GM23338 (cell line): ENCODE data around the gene TNMD. TPM values are rescaled to one million over a fixed set of nuclear protein-coding genes. Genes with fewer than 3 reads are reported as not detected.

Experiments used
- ATAC-seq: fragments of 200-7000 bp; cut with Tn5 transposase; 3 replicates; pipeline ENCODE4 v1.9.1; 2020
- DNase-seq: peaks from one replicate; pipeline ENCODE4 v3.0.0-alpha.2; 2015; ENCODE audit warnings: low spot score
- H2AFZ ChIP-seq: fragments of 200-600 bp; sonication (generic); 2 replicates; pipeline ENCODE4 v1.8.0; 2016; ENCODE audit warnings: antibody characterized with exemption, mild to moderate bottlenecking, moderate library complexity
- H3F3A ChIP-seq: fragments of 200-600 bp; sonication (generic); replicated peaks from 2 replicates; pipeline ENCODE4 v1.8.0; 2017; ENCODE audit warnings: antibody characterized with exemption, mixed run types, low read depth
- H3K27ac ChIP-seq: fragments of 200-600 bp; sonication (generic); 2 replicates; pipeline ENCODE4 v1.6.1; 2016; ENCODE audit warnings: low read depth
- H3K27me3 ChIP-seq: fragments of 200-600 bp; sonication (generic); 2 replicates; pipeline ENCODE4 v1.8.0; 2016; ENCODE audit warnings: mild to moderate bottlenecking, mixed run types, moderate library complexity; ENCODE audit not compliant: insufficient read depth
- H3K36me3 ChIP-seq: fragments of 200-600 bp; sonication (generic); 2 replicates; pipeline ENCODE4 v1.8.0; 2016; ENCODE audit warnings: mild to moderate bottlenecking; ENCODE audit not compliant: insufficient read depth
- H3K4me1 ChIP-seq: fragments of 200-600 bp; sonication (generic); 2 replicates; pipeline ENCODE4 v1.8.0; 2016; ENCODE audit warnings: mild to moderate bottlenecking, moderate library complexity; ENCODE audit not compliant: insufficient read depth
- H3K4me2 ChIP-seq: fragments of 200-600 bp; sonication (generic); 2 replicates; pipeline ENCODE4 v1.7.1; 2017; ENCODE audit warnings: mixed run types
- H3K4me3 ChIP-seq: fragments of 200-600 bp; sonication (generic); 2 replicates; pipeline ENCODE4 v1.6.1; 2016; ENCODE audit warnings: mixed run types
- H3K79me2 ChIP-seq: fragments of 200-600 bp; sonication (generic); replicated peaks from 2 replicates; pipeline ENCODE4 v1.8.0; 2017; ENCODE audit warnings: mild to moderate bottlenecking; ENCODE audit not compliant: insufficient read depth
- H3K9me2 ChIP-seq: fragments of 200-600 bp; sonication (generic); 2 replicates; pipeline ENCODE4 v1.8.0; 2017; ENCODE audit not compliant: insufficient read depth
- H4K20me1 ChIP-seq: fragments of 200-600 bp; sonication (generic); replicated peaks from 2 replicates; pipeline ENCODE4 v1.8.0; 2017; ENCODE audit warnings: mild to moderate bottlenecking; ENCODE audit not compliant: insufficient read depth
- H3K27ac Mint-ChIP-seq: 2 replicates; pipeline ENCODE4 v1.8.0; 2020; ENCODE audit warnings: inconsistent platforms, mild to moderate bottlenecking, moderate library complexity, mixed read lengths
- H3K27me3 Mint-ChIP-seq: 3 replicates; pipeline ENCODE4 v1.8.0; 2022; ENCODE audit warnings: low read depth, mild to moderate bottlenecking, moderate library complexity, mixed read lengths, inconsistent platforms; ENCODE audit not compliant: insufficient read depth, poor library complexity
- H3K36me3 Mint-ChIP-seq: 3 replicates; pipeline ENCODE4 v1.8.0; 2021; ENCODE audit warnings: low read depth, mild to moderate bottlenecking, inconsistent platforms, moderate library complexity, mixed read lengths
- H3K4me1 Mint-ChIP-seq: 3 replicates; pipeline ENCODE4 v1.8.0; 2020; ENCODE audit warnings: mild to moderate bottlenecking, inconsistent platforms, mixed read lengths
- H3K4me3 Mint-ChIP-seq: 3 replicates; pipeline ENCODE4 v1.8.0; 2021; ENCODE audit warnings: moderate library complexity, mild to moderate bottlenecking, inconsistent platforms, mixed read lengths
- H3K9me3 Mint-ChIP-seq: 3 replicates; pipeline ENCODE4 v1.8.0; 2020; ENCODE audit warnings: moderate library complexity, mild to moderate bottlenecking, inconsistent platforms, mixed read lengths
- CREB1 ChIP-seq: fragments of 250-450 bp; sonication (Bioruptor Pico); IDR thresholded peaks from 2 replicates; pipeline ENCODE4 v1.5.0; 2020; ENCODE audit warnings: low read depth, mild to moderate bottlenecking, moderate library complexity
- EZH2 ChIP-seq: fragments of 200-600 bp; sonication (generic); IDR thresholded peaks from one replicate; pipeline ENCODE4 v1.8.0; 2017; ENCODE audit warnings: antibody characterized with exemption, mild to moderate bottlenecking, low read depth; ENCODE audit not compliant: unreplicated experiment
- EZH2phosphoT487 ChIP-seq: fragments of 200-600 bp; sonication (generic); IDR thresholded peaks from one replicate; pipeline ENCODE4 v1.8.1; 2018; ENCODE audit warnings: antibody characterized with exemption; ENCODE audit not compliant: unreplicated experiment
- JUNB ChIP-seq: IDR thresholded peaks from one replicate; pipeline ENCODE4 v1.6.1; 2016; ENCODE audit warnings: antibody characterized with exemption; ENCODE audit not compliant: unreplicated experiment
- NANOG ChIP-seq: IDR thresholded peaks from 2 replicates; pipeline ENCODE4 v1.6.1; 2016; ENCODE audit warnings: antibody characterized with exemption, borderline replicate concordance
- POLR2AphosphoS5 ChIP-seq: IDR thresholded peaks from 2 replicates; pipeline ENCODE4 v1.6.1; 2016; ENCODE audit warnings: antibody characterized with exemption, low read depth
- STAT1 ChIP-seq: IDR thresholded peaks from one replicate; pipeline ENCODE4 v1.6.1; 2016; ENCODE audit warnings: antibody characterized with exemption; ENCODE audit not compliant: unreplicated experiment
- ZNF114 ChIP-seq: fragments of 250-450 bp; sonication (Bioruptor Pico); IDR thresholded peaks from 2 replicates; pipeline ENCODE4 v1.5.0; 2020; ENCODE audit warnings: mild to moderate bottlenecking, moderate library complexity
- ZNF331 ChIP-seq: fragments of 250-450 bp; sonication (Bioruptor Pico); IDR thresholded peaks from 2 replicates; pipeline ENCODE4 v1.5.0; 2020; ENCODE audit warnings: low read depth, mild to moderate bottlenecking, moderate library complexity
- polyA plus RNA-seq: library from polyadenylated mRNA; unstranded; fragments of >200 nt; fragmentation: Nextera tagmentation; extraction: Ambion mirVana; gene quantifications from 2 replicates; pipeline ENCODE4 v1.2.1, GENCODE V29; 2016
- total RNA-seq: library from RNA; depleted of rRNA; stranded (reverse); fragments of >200 nt; shearing (Covaris generic); gene quantifications from 2 replicates; pipeline ENCODE4 v1.2.3, GENCODE V29; 2014
- TF ChIP-seq, protein P1 (sequence below): fragments of 250-450 bp; sonication (Bioruptor Pico); IDR thresholded peaks from 2 replicates; pipeline ENCODE4 v1.5.0; 2020; ENCODE audit warnings: mild to moderate bottlenecking, moderate library complexity
- TF ChIP-seq, protein P2 (sequence below): IDR thresholded peaks from 2 replicates; pipeline ENCODE4 v1.6.1; 2016; ENCODE audit warnings: antibody characterized with exemption
- TF ChIP-seq, protein P3 (sequence below), 2 experiments: fragments of 200-600 bp in 1 of 2; sonication (generic) in 1 of 2; conservative IDR thresholded peaks; 2 replicates each; pipeline versions ENCODE4 v1.5.1 to v1.6.1; 2016 to 2017; ENCODE audit warnings: antibody characterized with exemption in 2 of 2, low read depth in 2 of 2, mild to moderate bottlenecking in 2 of 2, moderate library complexity in 1 of 2
- TF ChIP-seq, protein P4 (sequence below): IDR thresholded peaks from one replicate; pipeline ENCODE4 v1.6.1; 2018; ENCODE audit warnings: antibody characterized with exemption; ENCODE audit not compliant: unreplicated experiment

TNMD gene
- total and polyA plus RNA-seq, 2 experiments from 2014 or later, result 4.4 to 4.8 TPM

DNA sequence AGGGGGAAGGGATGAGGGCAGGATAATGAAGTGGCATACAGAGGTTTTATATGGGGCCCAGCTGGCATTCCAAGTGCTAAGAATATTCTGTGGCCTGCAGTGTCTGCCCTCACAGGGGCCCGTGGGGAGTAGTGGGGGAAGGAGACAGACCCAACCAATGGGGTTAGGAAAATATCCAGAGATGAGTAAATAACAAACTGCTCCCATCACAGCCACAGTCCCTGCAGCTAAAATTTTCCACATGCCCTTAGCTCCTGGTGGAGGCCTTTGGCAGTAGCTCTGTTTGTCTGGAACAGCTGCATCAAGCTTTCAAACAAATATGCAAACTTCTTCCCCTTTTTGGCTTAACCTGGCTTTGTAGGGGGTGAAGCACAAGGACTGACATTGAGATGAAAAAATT is 62.4 kb downstream of the TNMD start:
- H3K36me3 Mint-ChIP-seq, result no peaks in the 10 kb centered on the region
- Histone ChIP-seq H3K27ac (no peak overlapping the region), H3K79me2 (no peaks in the 10 kb centered on the region), H3F3A (no peaks in the 10 kb centered on the region), H4K20me1 (no peaks in the 10 kb centered on the region), H3K36me3 (no peaks in the 10 kb centered on the region), H3K4me1 (peaks cover 5% of the 10 kb centered on the region), H2AFZ (no peak overlapping the region), H3K27me3 (no peaks in the 10 kb centered on the region), H3K4me3 (no peak overlapping the region), H3K9me2 (no peaks in the 10 kb centered on the region), H3K4me2 (no peak overlapping the region)
- no peak overlapping the region for H3K4me3 Mint-ChIP-seq
- ATAC-seq (no peak), DNase-seq (no peak)
- peaks cover 2% of the 10 kb centered on the region for H3K27me3 Mint-ChIP-seq
- peaks cover 19% of the 10 kb centered on the region for H3K4me1 Mint-ChIP-seq
- H3K9me3 Mint-ChIP-seq, result no peaks in the 10 kb centered on the region
- H3K27ac Mint-ChIP-seq, result no peak overlapping the region
- TF ChIP-seq, protein P1, sequence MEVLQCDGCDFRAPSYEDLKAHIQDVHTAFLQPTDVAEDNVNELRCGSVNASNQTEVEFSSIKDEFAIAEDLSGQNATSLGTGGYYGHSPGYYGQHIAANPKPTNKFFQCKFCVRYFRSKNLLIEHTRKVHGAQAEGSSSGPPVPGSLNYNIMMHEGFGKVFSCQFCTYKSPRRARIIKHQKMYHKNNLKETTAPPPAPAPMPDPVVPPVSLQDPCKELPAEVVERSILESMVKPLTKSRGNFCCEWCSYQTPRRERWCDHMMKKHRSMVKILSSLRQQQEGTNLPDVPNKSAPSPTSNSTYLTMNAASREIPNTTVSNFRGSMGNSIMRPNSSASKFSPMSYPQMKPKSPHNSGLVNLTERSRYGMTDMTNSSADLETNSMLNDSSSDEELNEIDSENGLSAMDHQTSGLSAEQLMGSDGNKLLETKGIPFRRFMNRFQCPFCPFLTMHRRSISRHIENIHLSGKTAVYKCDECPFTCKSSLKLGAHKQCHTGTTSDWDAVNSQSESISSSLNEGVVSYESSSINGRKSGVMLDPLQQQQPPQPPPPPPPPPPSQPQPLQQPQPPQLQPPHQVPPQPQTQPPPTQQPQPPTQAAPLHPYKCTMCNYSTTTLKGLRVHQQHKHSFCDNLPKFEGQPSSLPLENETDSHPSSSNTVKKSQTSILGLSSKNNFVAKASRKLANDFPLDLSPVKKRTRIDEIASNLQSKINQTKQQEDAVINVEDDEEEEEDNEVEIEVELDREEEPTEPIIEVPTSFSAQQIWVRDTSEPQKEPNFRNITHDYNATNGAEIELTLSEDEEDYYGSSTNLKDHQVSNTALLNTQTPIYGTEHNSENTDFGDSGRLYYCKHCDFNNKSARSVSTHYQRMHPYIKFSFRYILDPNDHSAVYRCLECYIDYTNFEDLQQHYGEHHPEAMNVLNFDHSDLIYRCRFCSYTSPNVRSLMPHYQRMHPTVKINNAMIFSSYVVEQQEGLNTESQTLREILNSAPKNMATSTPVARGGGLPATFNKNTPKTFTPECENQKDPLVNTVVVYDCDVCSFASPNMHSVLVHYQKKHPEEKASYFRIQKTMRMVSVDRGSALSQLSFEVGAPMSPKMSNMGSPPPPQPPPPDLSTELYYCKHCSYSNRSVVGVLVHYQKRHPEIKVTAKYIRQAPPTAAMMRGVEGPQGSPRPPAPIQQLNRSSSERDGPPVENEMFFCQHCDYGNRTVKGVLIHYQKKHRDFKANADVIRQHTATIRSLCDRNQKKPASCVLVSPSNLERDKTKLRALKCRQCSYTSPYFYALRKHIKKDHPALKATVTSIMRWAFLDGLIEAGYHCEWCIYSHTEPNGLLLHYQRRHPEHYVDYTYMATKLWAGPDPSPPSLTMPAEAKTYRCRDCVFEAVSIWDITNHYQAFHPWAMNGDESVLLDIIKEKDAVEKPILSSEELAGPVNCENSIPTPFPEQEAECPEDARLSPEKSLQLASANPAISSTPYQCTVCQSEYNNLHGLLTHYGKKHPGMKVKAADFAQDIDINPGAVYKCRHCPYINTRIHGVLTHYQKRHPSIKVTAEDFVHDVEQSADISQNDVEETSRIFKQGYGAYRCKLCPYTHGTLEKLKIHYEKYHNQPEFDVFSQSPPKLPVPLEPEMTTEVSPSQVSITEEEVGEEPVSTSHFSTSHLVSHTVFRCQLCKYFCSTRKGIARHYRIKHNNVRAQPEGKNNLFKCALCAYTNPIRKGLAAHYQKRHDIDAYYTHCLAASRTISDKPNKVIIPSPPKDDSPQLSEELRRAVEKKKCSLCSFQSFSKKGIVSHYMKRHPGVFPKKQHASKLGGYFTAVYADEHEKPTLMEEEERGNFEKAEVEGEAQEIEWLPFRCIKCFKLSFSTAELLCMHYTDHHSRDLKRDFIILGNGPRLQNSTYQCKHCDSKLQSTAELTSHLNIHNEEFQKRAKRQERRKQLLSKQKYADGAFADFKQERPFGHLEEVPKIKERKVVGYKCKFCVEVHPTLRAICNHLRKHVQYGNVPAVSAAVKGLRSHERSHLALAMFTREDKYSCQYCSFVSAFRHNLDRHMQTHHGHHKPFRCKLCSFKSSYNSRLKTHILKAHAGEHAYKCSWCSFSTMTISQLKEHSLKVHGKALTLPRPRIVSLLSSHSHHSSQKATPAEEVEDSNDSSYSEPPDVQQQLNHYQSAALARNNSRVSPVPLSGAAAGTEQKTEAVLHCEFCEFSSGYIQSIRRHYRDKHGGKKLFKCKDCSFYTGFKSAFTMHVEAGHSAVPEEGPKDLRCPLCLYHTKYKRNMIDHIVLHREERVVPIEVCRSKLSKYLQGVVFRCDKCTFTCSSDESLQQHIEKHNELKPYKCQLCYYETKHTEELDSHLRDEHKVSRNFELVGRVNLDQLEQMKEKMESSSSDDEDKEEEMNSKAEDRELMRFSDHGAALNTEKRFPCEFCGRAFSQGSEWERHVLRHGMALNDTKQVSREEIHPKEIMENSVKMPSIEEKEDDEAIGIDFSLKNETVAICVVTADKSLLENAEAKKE (CRISPR knock-in tag), result no peak
- TF ChIP-seq POLR2AphosphoS5, result no peak
- TF ChIP-seq STAT1, result no peak
- no peak for TF ChIP-seq JUNB
- TF ChIP-seq NANOG, result no peak
- TF ChIP-seq, protein P2, sequence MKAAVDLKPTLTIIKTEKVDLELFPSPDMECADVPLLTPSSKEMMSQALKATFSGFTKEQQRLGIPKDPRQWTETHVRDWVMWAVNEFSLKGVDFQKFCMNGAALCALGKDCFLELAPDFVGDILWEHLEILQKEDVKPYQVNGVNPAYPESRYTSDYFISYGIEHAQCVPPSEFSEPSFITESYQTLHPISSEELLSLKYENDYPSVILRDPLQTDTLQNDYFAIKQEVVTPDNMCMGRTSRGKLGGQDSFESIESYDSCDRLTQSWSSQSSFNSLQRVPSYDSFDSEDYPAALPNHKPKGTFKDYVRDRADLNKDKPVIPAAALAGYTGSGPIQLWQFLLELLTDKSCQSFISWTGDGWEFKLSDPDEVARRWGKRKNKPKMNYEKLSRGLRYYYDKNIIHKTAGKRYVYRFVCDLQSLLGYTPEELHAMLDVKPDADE, result no peak
- TF ChIP-seq EZH2phosphoT487, result no peak
- TF ChIP-seq ZNF331, result no peak
- TF ChIP-seq CREB1, result no peak
- no peak for TF ChIP-seq ZNF114 (CRISPR knock-in tag)
- TF ChIP-seq, protein P3, sequence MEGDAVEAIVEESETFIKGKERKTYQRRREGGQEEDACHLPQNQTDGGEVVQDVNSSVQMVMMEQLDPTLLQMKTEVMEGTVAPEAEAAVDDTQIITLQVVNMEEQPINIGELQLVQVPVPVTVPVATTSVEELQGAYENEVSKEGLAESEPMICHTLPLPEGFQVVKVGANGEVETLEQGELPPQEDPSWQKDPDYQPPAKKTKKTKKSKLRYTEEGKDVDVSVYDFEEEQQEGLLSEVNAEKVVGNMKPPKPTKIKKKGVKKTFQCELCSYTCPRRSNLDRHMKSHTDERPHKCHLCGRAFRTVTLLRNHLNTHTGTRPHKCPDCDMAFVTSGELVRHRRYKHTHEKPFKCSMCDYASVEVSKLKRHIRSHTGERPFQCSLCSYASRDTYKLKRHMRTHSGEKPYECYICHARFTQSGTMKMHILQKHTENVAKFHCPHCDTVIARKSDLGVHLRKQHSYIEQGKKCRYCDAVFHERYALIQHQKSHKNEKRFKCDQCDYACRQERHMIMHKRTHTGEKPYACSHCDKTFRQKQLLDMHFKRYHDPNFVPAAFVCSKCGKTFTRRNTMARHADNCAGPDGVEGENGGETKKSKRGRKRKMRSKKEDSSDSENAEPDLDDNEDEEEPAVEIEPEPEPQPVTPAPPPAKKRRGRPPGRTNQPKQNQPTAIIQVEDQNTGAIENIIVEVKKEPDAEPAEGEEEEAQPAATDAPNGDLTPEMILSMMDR (conservative IDR thresholded peaks at IDR 0.05; ENCODE audit: low read depth in 2 of 2), result no peak
- TF ChIP-seq, protein P4, sequence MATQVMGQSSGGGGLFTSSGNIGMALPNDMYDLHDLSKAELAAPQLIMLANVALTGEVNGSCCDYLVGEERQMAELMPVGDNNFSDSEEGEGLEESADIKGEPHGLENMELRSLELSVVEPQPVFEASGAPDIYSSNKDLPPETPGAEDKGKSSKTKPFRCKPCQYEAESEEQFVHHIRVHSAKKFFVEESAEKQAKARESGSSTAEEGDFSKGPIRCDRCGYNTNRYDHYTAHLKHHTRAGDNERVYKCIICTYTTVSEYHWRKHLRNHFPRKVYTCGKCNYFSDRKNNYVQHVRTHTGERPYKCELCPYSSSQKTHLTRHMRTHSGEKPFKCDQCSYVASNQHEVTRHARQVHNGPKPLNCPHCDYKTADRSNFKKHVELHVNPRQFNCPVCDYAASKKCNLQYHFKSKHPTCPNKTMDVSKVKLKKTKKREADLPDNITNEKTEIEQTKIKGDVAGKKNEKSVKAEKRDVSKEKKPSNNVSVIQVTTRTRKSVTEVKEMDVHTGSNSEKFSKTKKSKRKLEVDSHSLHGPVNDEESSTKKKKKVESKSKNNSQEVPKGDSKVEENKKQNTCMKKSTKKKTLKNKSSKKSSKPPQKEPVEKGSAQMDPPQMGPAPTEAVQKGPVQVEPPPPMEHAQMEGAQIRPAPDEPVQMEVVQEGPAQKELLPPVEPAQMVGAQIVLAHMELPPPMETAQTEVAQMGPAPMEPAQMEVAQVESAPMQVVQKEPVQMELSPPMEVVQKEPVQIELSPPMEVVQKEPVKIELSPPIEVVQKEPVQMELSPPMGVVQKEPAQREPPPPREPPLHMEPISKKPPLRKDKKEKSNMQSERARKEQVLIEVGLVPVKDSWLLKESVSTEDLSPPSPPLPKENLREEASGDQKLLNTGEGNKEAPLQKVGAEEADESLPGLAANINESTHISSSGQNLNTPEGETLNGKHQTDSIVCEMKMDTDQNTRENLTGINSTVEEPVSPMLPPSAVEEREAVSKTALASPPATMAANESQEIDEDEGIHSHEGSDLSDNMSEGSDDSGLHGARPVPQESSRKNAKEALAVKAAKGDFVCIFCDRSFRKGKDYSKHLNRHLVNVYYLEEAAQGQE, result no peak
- TF ChIP-seq EZH2, result no peak
